ENCODE data around the gene MDFIC2.
"Not testable (repeated sequence)": the region's sequence is repeated elsewhere in the genome, so short reads cannot be mapped to it uniquely, and the experiment has no call there.

The MDFIC2 gene

GRCh38 chr3:70291097-70291482, 21.3 kb downstream of the MDFIC2 start:
- TF ChIP-seq, protein P1, sequence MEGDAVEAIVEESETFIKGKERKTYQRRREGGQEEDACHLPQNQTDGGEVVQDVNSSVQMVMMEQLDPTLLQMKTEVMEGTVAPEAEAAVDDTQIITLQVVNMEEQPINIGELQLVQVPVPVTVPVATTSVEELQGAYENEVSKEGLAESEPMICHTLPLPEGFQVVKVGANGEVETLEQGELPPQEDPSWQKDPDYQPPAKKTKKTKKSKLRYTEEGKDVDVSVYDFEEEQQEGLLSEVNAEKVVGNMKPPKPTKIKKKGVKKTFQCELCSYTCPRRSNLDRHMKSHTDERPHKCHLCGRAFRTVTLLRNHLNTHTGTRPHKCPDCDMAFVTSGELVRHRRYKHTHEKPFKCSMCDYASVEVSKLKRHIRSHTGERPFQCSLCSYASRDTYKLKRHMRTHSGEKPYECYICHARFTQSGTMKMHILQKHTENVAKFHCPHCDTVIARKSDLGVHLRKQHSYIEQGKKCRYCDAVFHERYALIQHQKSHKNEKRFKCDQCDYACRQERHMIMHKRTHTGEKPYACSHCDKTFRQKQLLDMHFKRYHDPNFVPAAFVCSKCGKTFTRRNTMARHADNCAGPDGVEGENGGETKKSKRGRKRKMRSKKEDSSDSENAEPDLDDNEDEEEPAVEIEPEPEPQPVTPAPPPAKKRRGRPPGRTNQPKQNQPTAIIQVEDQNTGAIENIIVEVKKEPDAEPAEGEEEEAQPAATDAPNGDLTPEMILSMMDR (IDR thresholded peaks at IDR 0.05; ENCODE audit: low read length, missing control alignments): no peak
- DNase-seq (ENCODE audit: low read depth): no peak
- H3K4me3 ChIP-seq (replicated peaks; ENCODE audit: low read depth, low read length): no peak overlapping the region

DNA sequence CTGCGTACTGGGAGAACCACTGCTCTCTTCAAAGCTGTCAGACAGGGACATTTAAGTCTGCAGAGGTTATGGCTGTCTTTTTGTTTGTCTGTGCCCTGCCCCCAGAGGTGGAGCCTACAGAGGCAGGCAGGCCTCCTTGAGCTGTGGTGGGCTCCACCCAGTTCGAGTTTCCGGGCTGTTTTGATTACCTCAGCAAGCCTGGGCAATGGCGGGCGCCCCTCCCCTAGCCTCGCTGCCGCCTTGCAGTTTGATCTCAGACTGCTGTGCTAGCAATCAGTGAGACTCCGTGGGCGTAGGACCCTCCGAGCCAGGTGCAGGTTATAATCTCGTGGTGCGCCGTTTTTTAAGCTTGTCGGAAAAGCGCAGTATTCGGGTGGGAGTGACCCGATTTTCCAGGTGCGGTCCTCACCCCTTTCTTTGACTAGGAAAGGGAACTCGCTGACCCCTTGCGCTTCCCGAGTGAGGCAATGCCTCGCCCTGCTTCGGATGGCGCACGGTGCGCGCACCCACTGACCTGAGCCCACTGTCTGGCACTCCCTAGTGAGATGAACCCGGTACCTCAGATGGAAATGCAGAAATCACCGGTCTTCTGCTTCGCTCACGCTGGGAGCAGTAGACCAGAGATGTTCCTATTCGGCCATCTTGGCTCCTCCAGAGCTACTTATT, 21.9 kb downstream of the MDFIC2 start:
- not testable (repeated sequence) for H3K4me3 ChIP-seq (replicated peaks; ENCODE audit: low read depth, low read length); DNase-seq (ENCODE audit: low read depth)

DNA sequence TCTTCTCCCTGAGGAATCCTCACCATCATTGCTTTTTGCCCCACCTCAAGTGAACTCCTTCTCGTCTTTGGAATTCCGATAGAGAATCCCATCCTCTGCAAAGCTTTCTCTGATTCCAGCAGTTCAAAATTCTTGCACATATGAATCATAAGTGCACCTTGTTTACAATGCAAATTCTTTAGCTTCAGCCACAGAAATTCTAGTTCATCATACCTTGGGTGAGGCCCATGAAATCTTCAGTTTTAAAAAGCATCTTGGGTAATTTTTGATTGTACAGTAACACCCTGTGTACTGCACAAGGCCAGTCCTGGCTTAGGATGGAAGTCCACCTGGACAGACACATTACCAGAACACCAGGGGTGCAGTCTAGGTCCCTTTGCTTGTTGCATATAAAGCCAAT, 30.8 kb downstream of the MDFIC2 start:
- no peak overlapping the region for H3K4me3 ChIP-seq (replicated peaks; ENCODE audit: low read depth, low read length)
- TF ChIP-seq, protein P1 (IDR thresholded peaks at IDR 0.05; ENCODE audit: low read length, missing control alignments): no peak
- peak; percentile 3 for DNase-seq (ENCODE audit: low read depth)

- no peak overlapping the region for H3K4me3 ChIP-seq (replicated peaks; ENCODE audit: low read depth, low read length)
- TF ChIP-seq, protein P1 (IDR thresholded peaks at IDR 0.05; ENCODE audit: low read length, missing control alignments): no peak
- DNase-seq (ENCODE audit: low read depth): no peak
Observed at GRCh38 chr3:70277304-70277703, 35.1 kb downstream of the MDFIC2 start.

DNA sequence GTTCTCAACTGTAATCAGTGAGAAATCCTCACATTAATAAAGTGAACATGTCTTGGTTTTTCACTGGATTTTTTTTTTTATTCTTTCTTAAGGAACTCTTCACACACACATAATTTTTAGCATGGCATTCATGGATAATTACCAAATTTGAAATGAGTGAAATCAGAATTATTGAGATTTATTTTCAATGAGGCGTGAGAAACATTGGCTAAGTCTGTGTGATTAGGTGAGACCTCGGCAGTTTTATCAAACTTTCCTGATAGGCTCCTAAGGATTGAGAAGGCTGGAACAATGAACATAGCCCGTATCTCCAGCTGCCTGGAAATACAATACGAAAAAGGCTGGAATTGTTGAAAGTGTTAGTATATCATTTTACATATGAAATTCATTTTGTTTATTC, 35.5 kb downstream of the MDFIC2 start:
- no peak overlapping the region for H3K4me3 ChIP-seq (replicated peaks; ENCODE audit: low read depth, low read length)
- DNase-seq (ENCODE audit: low read depth): no peak
- TF ChIP-seq, protein P1 (IDR thresholded peaks at IDR 0.05; ENCODE audit: low read length, missing control alignments): no peak

DNA sequence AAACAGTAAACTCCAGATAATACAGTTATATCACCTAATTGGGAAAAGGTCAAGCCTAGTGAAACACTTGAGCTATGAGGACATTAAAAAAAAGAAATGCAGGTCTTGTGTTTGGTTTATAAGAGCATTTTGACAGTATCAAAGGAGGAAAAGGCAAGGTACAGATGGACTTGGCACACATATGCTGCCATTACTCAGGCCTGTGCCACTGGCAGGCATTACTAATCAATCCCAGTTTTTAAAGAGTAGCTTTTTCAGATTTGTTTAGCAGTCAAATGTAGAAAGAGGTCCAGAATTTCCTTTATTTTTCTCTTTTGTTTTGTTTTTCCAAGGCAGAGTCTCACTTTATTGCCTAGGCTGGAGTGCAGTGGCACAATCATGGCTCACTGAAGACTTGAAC, 38.9 kb downstream of the MDFIC2 start:
- TF ChIP-seq, protein P1 (IDR thresholded peaks at IDR 0.05; ENCODE audit: low read length, missing control alignments): no peak
- no peak overlapping the region for H3K4me3 ChIP-seq (replicated peaks; ENCODE audit: low read depth, low read length)

GRCh38 chr3:70272798-70273197, 39.6 kb downstream of the MDFIC2 start:
- TF ChIP-seq, protein P1 (IDR thresholded peaks at IDR 0.05; ENCODE audit: low read length, missing control alignments): no peak
- no peak for DNase-seq (ENCODE audit: low read depth)
- H3K4me3 ChIP-seq (replicated peaks; ENCODE audit: low read depth, low read length): no peak overlapping the region

More for the DNA sequence above, 38.9 kb downstream of the MDFIC2 start:
- peak; percentile 3 for DNase-seq (ENCODE audit: low read depth)

All from fibroblast of pulmonary artery (primary cell).